Measurements from ENCODE around the gene VGF.

Gene VGF

GRCh38 chr7:101167645-101168411 lies 2.5 kb upstream of the VGF start:
- Histone ChIP-seq H3K4me2 (ENCODE audit: low read length) (no peak overlapping the region), H3K9ac (ENCODE audit: low read length) (no peak overlapping the region), H3K36me3 (replicated peaks; ENCODE audit: low read depth, low read length) (no peaks in the 10 kb centered on the region), H3K27ac (ENCODE audit: low read length) (no peak overlapping the region), H4K20me1 (ENCODE audit: insufficient read depth, low read length) (no peaks in the 10 kb centered on the region), H3K4me1 (ENCODE audit: low read length) (peaks cover 21% of the 10 kb centered on the region), H3K9me3 (ENCODE audit: insufficient read depth, low read length) (no peaks in the 10 kb centered on the region), H2AFZ (ENCODE audit: low read depth, low read length) (no peak overlapping the region), H3K27me3 (ENCODE audit: low read depth, low read length) (peaks cover 42% of the 10 kb centered on the region), H3K4me3 (ENCODE audit: low read length) (no peak overlapping the region), H3K79me2 (ENCODE audit: low read length) (no peaks in the 10 kb centered on the region)
- TF ChIP-seq EZH2phosphoT487 (IDR thresholded peaks at IDR 0.05; ENCODE audit: low read depth), result no peak
- no peak for TF ChIP-seq CTCF (IDR thresholded peaks at IDR 0.05; ENCODE audit: low read depth, low read length)

- no peaks in the 10 kb centered on the region for H3K9me3 ChIP-seq (ENCODE audit: insufficient read depth, low read length)
- H3K4me1 ChIP-seq (ENCODE audit: low read length), result peaks cover 28% of the 10 kb centered on the region
- H3K36me3 ChIP-seq (replicated peaks; ENCODE audit: low read depth, low read length), result peaks cover 1% of the 10 kb centered on the region
- peaks cover 42% of the 10 kb centered on the region for H3K27me3 ChIP-seq (ENCODE audit: low read depth, low read length)
- H3K9ac ChIP-seq (ENCODE audit: low read length), result no peak overlapping the region
- H3K4me3 ChIP-seq (ENCODE audit: low read length), result no peak overlapping the region
- no peaks in the 10 kb centered on the region for H4K20me1 ChIP-seq (ENCODE audit: insufficient read depth, low read length)
- no peaks in the 10 kb centered on the region for H3K79me2 ChIP-seq (ENCODE audit: low read length)
- TF ChIP-seq EZH2phosphoT487 (IDR thresholded peaks at IDR 0.05; ENCODE audit: low read depth) (no peak), CTCF (IDR thresholded peaks at IDR 0.05; ENCODE audit: low read depth, low read length) (no peak)
- H3K27ac ChIP-seq (ENCODE audit: low read length), result no peak overlapping the region
- H2AFZ ChIP-seq (ENCODE audit: low read depth, low read length), result no peak overlapping the region
- 0 out of 2 replicates have a peak overlapping the region, but pooled peaks have one; percentile 9 for H3K4me2 ChIP-seq (ENCODE audit: low read length)
These were observed 1.7 kb upstream of the VGF start for GRCh38 chr7:101166909-101167644.

GRCh38 chr7:101166648-101166908 lies 1.2 kb upstream of the VGF start:
- TF ChIP-seq CTCF (IDR thresholded peaks at IDR 0.05; ENCODE audit: low read depth, low read length) (no peak), EZH2phosphoT487 (IDR thresholded peaks at IDR 0.05; ENCODE audit: low read depth) (no peak)
- Histone ChIP-seq H3K9me3 (ENCODE audit: insufficient read depth, low read length) (no peaks in the 10 kb centered on the region), H3K79me2 (ENCODE audit: low read length) (no peaks in the 10 kb centered on the region), H2AFZ (ENCODE audit: low read depth, low read length) (no peak overlapping the region), H3K27ac (ENCODE audit: low read length) (no peak overlapping the region), H3K4me1 (ENCODE audit: low read length) (peaks cover 28% of the 10 kb centered on the region), H3K9ac (ENCODE audit: low read length) (no peak overlapping the region), H3K36me3 (replicated peaks; ENCODE audit: low read depth, low read length) (peaks cover 4% of the 10 kb centered on the region), H3K4me2 (ENCODE audit: low read length) (no peak overlapping the region), H3K27me3 (ENCODE audit: low read depth, low read length) (peaks cover 39% of the 10 kb centered on the region), H3K4me3 (ENCODE audit: low read length) (no peak overlapping the region), H4K20me1 (ENCODE audit: insufficient read depth, low read length) (no peaks in the 10 kb centered on the region)

- Histone ChIP-seq H3K4me2 (ENCODE audit: low read length) (no peak overlapping the region), H4K20me1 (ENCODE audit: insufficient read depth, low read length) (no peaks in the 10 kb centered on the region), H3K4me3 (ENCODE audit: low read length) (no peak overlapping the region), H3K4me1 (ENCODE audit: low read length) (peaks cover 28% of the 10 kb centered on the region), H3K9ac (ENCODE audit: low read length) (no peak overlapping the region), H3K9me3 (ENCODE audit: insufficient read depth, low read length) (no peaks in the 10 kb centered on the region), H3K79me2 (ENCODE audit: low read length) (no peaks in the 10 kb centered on the region), H2AFZ (ENCODE audit: low read depth, low read length) (no peak overlapping the region), H3K36me3 (replicated peaks; ENCODE audit: low read depth, low read length) (peaks cover 9% of the 10 kb centered on the region), H3K27ac (ENCODE audit: low read length) (no peak overlapping the region), H3K27me3 (ENCODE audit: low read depth, low read length) (peaks cover 36% of the 10 kb centered on the region)
- TF ChIP-seq CTCF (IDR thresholded peaks at IDR 0.05; ENCODE audit: low read depth, low read length) (no peak), EZH2phosphoT487 (IDR thresholded peaks at IDR 0.05; ENCODE audit: low read depth) (no peak)
These were observed 734 bp upstream of the VGF start for GRCh38 chr7:101165958-101166647.
